PFSK-1 (cell line): ENCODE measurements around the gene DGKI.

Source experiments
- FOXP2 ChIP-seq: optimal IDR thresholded peaks from 2 replicates; pipeline ENCODE3; 2011; ENCODE audit warnings: borderline replicate concordance, control low read depth, inconsistent platforms; ENCODE audit not compliant: insufficient read depth; ENCODE audit errors: extremely low read length, extremely low read depth
- POLR2AphosphoS5 ChIP-seq: IDR thresholded peaks from 2 replicates; pipeline ENCODE4 v1.6.1; 2012; ENCODE audit warnings: low read depth, mild to moderate bottlenecking, control low read depth, low read length, moderate library complexity
- SIN3A ChIP-seq: IDR thresholded peaks from 2 replicates; pipeline ENCODE4 v1.6.1; 2012; ENCODE audit warnings: mild to moderate bottlenecking, low read length, moderate library complexity, borderline replicate concordance; ENCODE audit not compliant: insufficient read depth
- TAF1 ChIP-seq: IDR thresholded peaks from 2 replicates; pipeline ENCODE4 v1.6.1; 2012; ENCODE audit warnings: low read length, control low read depth, borderline replicate concordance; ENCODE audit not compliant: insufficient read depth
- TF ChIP-seq, protein P1 (sequence below), 2 experiments: IDR thresholded peaks; 2 replicates each; pipeline versions ENCODE4 v1.6.1 to v1.8.0; 2011 to 2012; ENCODE audit warnings: low read depth in 2 of 2, low read length in 2 of 2, control low read depth in 1 of 2, inconsistent platforms in 1 of 2, mild to moderate bottlenecking in 1 of 2, moderate library complexity in 1 of 2; ENCODE audit not compliant: insufficient read depth in 1 of 2

DNA sequence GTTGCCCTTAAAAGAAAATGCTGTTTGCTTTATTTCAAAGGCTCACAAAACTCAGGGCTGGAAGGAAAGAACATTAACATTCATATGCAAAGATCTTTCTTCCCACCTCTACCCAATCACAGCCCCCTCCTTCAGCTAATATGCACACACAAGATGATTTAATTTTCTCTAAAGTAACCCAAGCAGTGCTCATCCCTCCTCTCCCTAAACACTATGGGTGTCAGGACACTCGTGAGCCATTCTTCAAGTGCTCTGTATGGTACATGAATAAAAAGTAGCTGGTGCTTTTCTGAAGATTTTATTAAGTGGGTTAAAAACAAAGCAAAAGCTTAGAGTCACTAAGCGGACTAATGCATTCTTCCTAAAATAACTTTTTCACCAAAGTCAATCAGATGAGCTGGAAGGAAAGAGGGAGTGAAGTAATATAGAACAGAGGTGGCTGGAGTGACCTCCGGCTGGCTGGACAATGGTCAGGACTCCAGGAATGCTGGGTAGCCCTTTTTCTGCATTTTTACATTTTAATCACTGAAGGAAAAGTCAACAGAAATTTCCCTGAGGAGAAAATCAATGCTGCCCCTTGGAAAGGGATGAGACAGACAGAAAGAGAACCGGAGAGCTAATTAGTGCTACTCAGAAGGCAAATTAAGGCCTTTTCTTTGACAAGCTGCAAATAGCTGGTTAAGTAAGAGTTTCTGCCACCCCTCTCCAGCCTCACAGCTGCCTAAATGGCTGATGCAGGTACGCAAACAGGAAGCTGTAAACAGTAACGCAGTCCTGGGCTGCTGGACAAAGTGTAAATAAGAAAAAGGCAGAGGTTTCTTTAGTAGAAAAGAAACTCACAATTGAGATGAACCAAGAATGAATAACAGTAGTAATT, 6.6 kb downstream of the DGKI start:
- TF ChIP-seq TAF1 (no peak), POLR2AphosphoS5 (no peak), SIN3A (no peak), FOXP2 (no peak)
- TF ChIP-seq, protein P1, sequence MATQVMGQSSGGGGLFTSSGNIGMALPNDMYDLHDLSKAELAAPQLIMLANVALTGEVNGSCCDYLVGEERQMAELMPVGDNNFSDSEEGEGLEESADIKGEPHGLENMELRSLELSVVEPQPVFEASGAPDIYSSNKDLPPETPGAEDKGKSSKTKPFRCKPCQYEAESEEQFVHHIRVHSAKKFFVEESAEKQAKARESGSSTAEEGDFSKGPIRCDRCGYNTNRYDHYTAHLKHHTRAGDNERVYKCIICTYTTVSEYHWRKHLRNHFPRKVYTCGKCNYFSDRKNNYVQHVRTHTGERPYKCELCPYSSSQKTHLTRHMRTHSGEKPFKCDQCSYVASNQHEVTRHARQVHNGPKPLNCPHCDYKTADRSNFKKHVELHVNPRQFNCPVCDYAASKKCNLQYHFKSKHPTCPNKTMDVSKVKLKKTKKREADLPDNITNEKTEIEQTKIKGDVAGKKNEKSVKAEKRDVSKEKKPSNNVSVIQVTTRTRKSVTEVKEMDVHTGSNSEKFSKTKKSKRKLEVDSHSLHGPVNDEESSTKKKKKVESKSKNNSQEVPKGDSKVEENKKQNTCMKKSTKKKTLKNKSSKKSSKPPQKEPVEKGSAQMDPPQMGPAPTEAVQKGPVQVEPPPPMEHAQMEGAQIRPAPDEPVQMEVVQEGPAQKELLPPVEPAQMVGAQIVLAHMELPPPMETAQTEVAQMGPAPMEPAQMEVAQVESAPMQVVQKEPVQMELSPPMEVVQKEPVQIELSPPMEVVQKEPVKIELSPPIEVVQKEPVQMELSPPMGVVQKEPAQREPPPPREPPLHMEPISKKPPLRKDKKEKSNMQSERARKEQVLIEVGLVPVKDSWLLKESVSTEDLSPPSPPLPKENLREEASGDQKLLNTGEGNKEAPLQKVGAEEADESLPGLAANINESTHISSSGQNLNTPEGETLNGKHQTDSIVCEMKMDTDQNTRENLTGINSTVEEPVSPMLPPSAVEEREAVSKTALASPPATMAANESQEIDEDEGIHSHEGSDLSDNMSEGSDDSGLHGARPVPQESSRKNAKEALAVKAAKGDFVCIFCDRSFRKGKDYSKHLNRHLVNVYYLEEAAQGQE (IDR thresholded peaks at IDR 0.05; ENCODE audit: insufficient read depth in 1 of 2, low read depth in 2 of 2, low read length in 2 of 2) = no peak
